ENCODE data around the gene ALG1. TPM values are rescaled to one million over a fixed set of nuclear protein-coding genes. Genes with fewer than 3 reads are reported as not detected.
A peak's percentile ranks its signal among the peaks of the same experiment; 100 is the strongest.
"Not testable (repeated sequence)": the region's sequence is repeated elsewhere in the genome, so short reads cannot be mapped to it uniquely, and the experiment has no call there.

ALG1 gene
- total RNA-seq, 1 donor from 2014 or later: 20.2 TPM

- DNase-seq (ENCODE audit: low spot score): not testable (repeated sequence)
These were observed 27.1 kb upstream of the ALG1 start for GRCh38 chr16:5044581-5044980.

GRCh38 chr16:5045499-5046115, 26.0 kb upstream of the ALG1 start:
- no peak for DNase-seq (ENCODE audit: low spot score)

GRCh38 chr16:5046914-5047313, 24.7 kb upstream of the ALG1 start:
- DNase-seq (ENCODE audit: low spot score): no peak

GRCh38 chr16:5054876-5055865, 16.5 kb upstream of the ALG1 start:
- DNase-seq (ENCODE audit: low spot score): no peak

GRCh38 chr16:5056352-5056751, 15.3 kb upstream of the ALG1 start:
- DNase-seq (ENCODE audit: low spot score): no peak

GRCh38 chr16:5058476-5058875, 13.2 kb upstream of the ALG1 start:
- DNase-seq (ENCODE audit: low spot score): peak; percentile 12

GRCh38 chr16:5059386-5060072, 12.1 kb upstream of the ALG1 start:
- DNase-seq (ENCODE audit: low spot score): peak; percentile 56

- no peak for DNase-seq (ENCODE audit: low spot score)
These were observed 11.5 kb upstream of the ALG1 start for GRCh38 chr16:5060073-5060641.

GRCh38 chr16:5062051-5062450, 9.6 kb upstream of the ALG1 start:
- no peak for DNase-seq (ENCODE audit: low spot score)

- DNase-seq (ENCODE audit: low spot score): no peak
These were observed 8.6 kb upstream of the ALG1 start for GRCh38 chr16:5062790-5063765.

GRCh38 chr16:5064915-5065314, 6.7 kb upstream of the ALG1 start:
- DNase-seq (ENCODE audit: low spot score): no peak

- peak; percentile 15 for DNase-seq (ENCODE audit: low spot score)
These were observed 6.3 kb upstream of the ALG1 start for GRCh38 chr16:5065326-5065725.

GRCh38 chr16:5065813-5066212, 5.8 kb upstream of the ALG1 start, which contains the start of gene C16orf89:
C16orf89 (minus strand) TSS chr16:5065956; CDS start chr16:5065908, 48 bp downstream.
- no peak for DNase-seq (ENCODE audit: low spot score)

GRCh38 chr16:5066511-5066910, 5.1 kb upstream of the ALG1 start:
- DNase-seq (ENCODE audit: low spot score): no peak

- DNase-seq (ENCODE audit: low spot score): no peak
These were observed 2.6 kb upstream of the ALG1 start for GRCh38 chr16:5069048-5069447.

GRCh38 chr16:5069854-5070253, 1.8 kb upstream of the ALG1 start:
- DNase-seq (ENCODE audit: low spot score): no peak

GRCh38 chr16:5070431-5071186, 1.0 kb upstream of the ALG1 start:
- DNase-seq (ENCODE audit: low spot score): no peak

GRCh38 chr16:5071341-5071680, 332 bp upstream of the ALG1 start:
- no peak for DNase-seq (ENCODE audit: low spot score)

GRCh38 chr16:5072334-5073278, 963 bp downstream of the ALG1 start:
- DNase-seq (ENCODE audit: low spot score): peak; percentile 81

Data from umbilical cord (tissue), 2 donors.